GM12878 (cell line): ENCODE measurements around the gene CHAT. TPM values are rescaled to one million over a fixed set of nuclear protein-coding genes. Genes with fewer than 3 reads are reported as not detected.

ENCODE experiments used
- ATAC-seq: fragments of 200-7000 bp; cut with Tn5 transposase; 3 replicates; pipeline ENCODE4 v1.9.1; 2020; ENCODE audit warnings: mild to moderate bottlenecking, moderate library complexity
- BruUV-seq: library from RNA; stranded (reverse); fragments of 400-500 nt; replicated peaks from 2 replicates; lab custom pipeline; 2021; lab: Mats Ljungman, UMichigan
- CTCF ChIA-PET: fragments of 300-600 bp; sonication (Branson Sonifier 250); formaldehyde crosslinking; extraction: SDS; loops from one replicate; lab custom pipeline; 2021; ENCODE audit warnings: inconsistent platforms; lab: Yijun Ruan, JAX
- POLR2A ChIA-PET: fragments of 350-600 bp; formaldehyde crosslinking; extraction: SDS; loops from one replicate; lab custom pipeline; 2021; ENCODE audit warnings: inconsistent platforms; lab: Charles Lee
- RAD21 ChIA-PET: fragments of 300-600 bp; sonication (Branson Sonifier 250); formaldehyde crosslinking; loops from one replicate; lab custom pipeline; 2023; ENCODE audit warnings: antibody characterized with exemption; ENCODE audit not compliant: unreplicated experiment; lab: Charles Lee
- SMC1A ChIA-PET: fragments of 300-600 bp; sonication (Branson Sonifier 250); formaldehyde crosslinking; loops from one replicate; lab custom pipeline; 2023; ENCODE audit not compliant: unreplicated experiment, uncharacterized antibody; lab: Charles Lee
- DNase-seq: peaks from one replicate; pipeline ENCODE4 v3.0.0-alpha.2; 2011; ENCODE audit warnings: low read depth, low spot score
- FAIRE-seq: peaks from 3 replicates; lab custom pipeline; 2011; peaks lifted over from hg19 to GRCh38; lab: Jason Lieb, UNC
- H2AFZ ChIP-seq: 2 replicates; pipeline ENCODE4 v1.6.0; 2011; ENCODE audit warnings: low read depth, low read length, control low read depth; ENCODE audit not compliant: control insufficient read depth
- H3K27ac ChIP-seq: 2 replicates; pipeline ENCODE4 v1.5.1; 2011; ENCODE audit warnings: control low read depth; ENCODE audit not compliant: control insufficient read depth, insufficient read depth
- H3K27me3 ChIP-seq, 2 experiments: replicated peaks in 1 of 2; 2 replicates each; pipeline versions ENCODE4 v1.6.0 to v1.6.1; 2011; ENCODE audit warnings: low read length in 1 of 2; ENCODE audit not compliant: control insufficient read depth in 2 of 2, insufficient read depth in 2 of 2
- H3K36me3 ChIP-seq, 2 experiments: 2 replicates each; pipeline ENCODE4 v1.5.1; 2011; ENCODE audit warnings: low read length in 1 of 2; ENCODE audit not compliant: control insufficient read depth in 2 of 2, insufficient read depth in 2 of 2
- H3K4me1 ChIP-seq: 2 replicates; pipeline ENCODE4 v1.6.1; 2011; ENCODE audit warnings: mild to moderate bottlenecking, low read length, moderate library complexity, mixed read lengths; ENCODE audit not compliant: control insufficient read depth, insufficient read depth
- H3K4me2 ChIP-seq: 2 replicates; pipeline ENCODE4 v1.6.0; 2011; ENCODE audit warnings: control low read depth; ENCODE audit not compliant: control insufficient read depth, insufficient read depth
- H3K4me3 ChIP-seq: fragments of 200-600 bp; sonication (generic); 2 replicates; pipeline ENCODE4 v1.5.1; 2016
- H3K79me2 ChIP-seq: 2 replicates; pipeline ENCODE4 v1.6.0; 2011; ENCODE audit warnings: low read length; ENCODE audit not compliant: control insufficient read depth, insufficient read depth
- H3K9ac ChIP-seq: 2 replicates; pipeline ENCODE4 v1.8.0; 2011; ENCODE audit warnings: low read length, control low read depth, mixed read lengths; ENCODE audit not compliant: control insufficient read depth, insufficient read depth
- H3K9me3 ChIP-seq: replicated peaks from 3 replicates; pipeline ENCODE4 v1.5.1; 2011; ENCODE audit warnings: mild to moderate bottlenecking, low read length; ENCODE audit not compliant: control insufficient read depth, insufficient read depth
- H4K20me1 ChIP-seq: 2 replicates; pipeline ENCODE4 v1.6.0; 2011; ENCODE audit not compliant: control insufficient read depth, insufficient read depth
- BCL3 ChIP-seq: IDR thresholded peaks from 2 replicates; pipeline ENCODE4 v1.6.1; 2011; ENCODE audit warnings: borderline replicate concordance, low read depth, mild to moderate bottlenecking, moderate library complexity, low read length; ENCODE audit not compliant: insufficient read depth, poor library complexity, severe bottlenecking
- DPF2 ChIP-seq: fragments of 450-650 bp; IDR thresholded peaks from 2 replicates; pipeline ENCODE4 v1.6.1; 2017; ENCODE audit warnings: mild to moderate bottlenecking
- EED ChIP-seq: sonication (generic); IDR thresholded peaks from 2 replicates; pipeline ENCODE4 v1.6.1; 2016; ENCODE audit warnings: antibody characterized with exemption, low read depth
- EZH2 ChIP-seq: IDR thresholded peaks from 2 replicates; pipeline ENCODE4 v1.6.1; 2012; ENCODE audit warnings: low read depth, mild to moderate bottlenecking, control low read depth, inconsistent platforms, low read length, borderline replicate concordance; ENCODE audit not compliant: control insufficient read depth
- HCFC1 ChIP-seq: fragments of 150-350 bp; IDR thresholded peaks from 2 replicates; pipeline ENCODE4 v1.6.1; 2014; ENCODE audit warnings: low read length
- HDAC6 ChIP-seq: fragments of 200-600 bp; sonication (generic); IDR thresholded peaks from one replicate; pipeline ENCODE4 v1.8.0; 2017; ENCODE audit warnings: antibody characterized with exemption; ENCODE audit not compliant: unreplicated experiment
- MAX ChIP-seq: IDR thresholded peaks from 2 replicates; pipeline ENCODE4 v1.6.1; 2012; ENCODE audit warnings: low read depth, low read length, improper control_type of control experiment
- MEF2A ChIP-seq: IDR thresholded peaks from 2 replicates; pipeline ENCODE4 v1.6.1; 2011; ENCODE audit warnings: low read depth, mild to moderate bottlenecking, low read length, moderate library complexity; ENCODE audit not compliant: insufficient read depth
- MLLT1 ChIP-seq: fragments of 450-650 bp; IDR thresholded peaks from 2 replicates; pipeline ENCODE4 v1.6.1; 2016; ENCODE audit warnings: mild to moderate bottlenecking
- MYB ChIP-seq: fragments of 150-350 bp; IDR thresholded peaks from 2 replicates; pipeline ENCODE4 v1.6.1; 2014; ENCODE audit warnings: mild to moderate bottlenecking, low read depth, low read length, borderline replicate concordance
- POLR2A ChIP-seq: IDR thresholded peaks from 2 replicates; pipeline ENCODE4 v1.6.1; 2011; ENCODE audit warnings: low read depth, mild to moderate bottlenecking, low read length
- SMAD5 ChIP-seq: IDR thresholded peaks from 2 replicates; pipeline ENCODE4 v1.6.1; 2016; ENCODE audit warnings: antibody characterized with exemption, low read depth
- SMC3 ChIP-seq: IDR thresholded peaks from 2 replicates; pipeline ENCODE4 v1.6.1; 2011; ENCODE audit warnings: low read length, improper control_type of control experiment, borderline replicate concordance
- SUPT20H ChIP-seq: IDR thresholded peaks from 2 replicates; pipeline ENCODE4 v1.6.1; 2011; ENCODE audit warnings: low read depth, mild to moderate bottlenecking, low read length, moderate library complexity, borderline replicate concordance; ENCODE audit not compliant: control insufficient read depth
- ZBTB33 ChIP-seq: fragments of 450-650 bp; IDR thresholded peaks from 2 replicates; pipeline ENCODE4 v1.6.1; 2017; ENCODE audit warnings: mild to moderate bottlenecking
- ZNF217 ChIP-seq: fragments of 450-650 bp; IDR thresholded peaks from 2 replicates; pipeline ENCODE4 v1.6.1; 2017; ENCODE audit warnings: antibody characterized with exemption, mild to moderate bottlenecking
- ZNF24 ChIP-seq: fragments of 450-650 bp; IDR thresholded peaks from 2 replicates; pipeline ENCODE4 v1.6.1; 2017; ENCODE audit warnings: antibody characterized with exemption, mild to moderate bottlenecking
- WGBS: methylation state at CpG from one replicate; pipeline ENCODE4 v1.1.6; 2016; ENCODE audit warnings: low lambda C conversion rate; ENCODE audit not compliant: insufficient replicate concordance, insufficient coverage; ENCODE audit errors: missing lambda C conversion rate; 5-methylcytosine and 5-hydroxymethylcytosine counted together
- in situ Hi-C: fragments of 300-500 bp; cut with MboI; formaldehyde crosslinking; loops from 9 replicates; pipeline ENCODE4 v1.14.3; 2018; ENCODE audit warnings: mixed read lengths
- intact Hi-C: fragments of 100-400 bp; cut with micrococcal nuclease; formaldehyde crosslinking; loops from one replicate; pipeline ENCODE4 v1.14.2; 2022; ENCODE audit not compliant: unreplicated experiment
- polyA plus RNA-seq, 11 experiments: library from polyadenylated mRNA; depleted of rRNA in 4 of 11; unstranded in 6 of 11; stranded (reverse) in 5 of 11; fragments of >200 nt; fragmentation: Nextera tagmentation in 4 of 11; fragmentation: Illumina TruSeq in 1 of 11; extraction: Ambion mirVana in 4 of 11; extraction: Trizol in 1 of 11; gene quantifications; 1 replicate in 1 of 11; 2 replicates in 10 of 11; pipeline versions ENCODE4 v1.2.1 to v1.2.3, GENCODE V29; 2011 to 2016; ENCODE audit warnings: inconsistent platforms in 2 of 11, missing spikeins in 2 of 11, low read depth in 1 of 11
- total RNA-seq, 4 experiments: library from RNA; depleted of rRNA in 3 of 4; stranded (reverse); fragments of >200 nt in 3 of 4; fragmentation: Illumina TruSeq in 1 of 4; extraction: Trizol in 1 of 4; gene quantifications; 2 replicates each; pipeline versions ENCODE4 v1.2.1 to v1.2.3, GENCODE V29; 2013 to 2021

CHAT gene
- total and polyA plus RNA-seq, 10 of the 15 experiments (the other 5 are each of a cell fraction or from before 2014, with no cell fraction given): not detected

GRCh38 chr10:49612513-49613164 lies 1.2 kb upstream of the CHAT start:
- no peak overlapping the region for H3K4me3 ChIP-seq
- H3K9me3 ChIP-seq: peaks cover 4% of the 10 kb centered on the region; the same call in 1 of the 3 replicates
- intact Hi-C loops: no loop called here
- DNase-seq: no peak
- no peak overlapping the region for H3K4me2 ChIP-seq
- H2AFZ ChIP-seq: no peak overlapping the region
- no peak for FAIRE-seq
- no peaks in the 10 kb centered on the region for H4K20me1 ChIP-seq
- no peaks in the 10 kb centered on the region for H3K4me1 ChIP-seq
- in situ Hi-C loops: no loop called here
- H3K36me3 ChIP-seq: no peaks in the 10 kb centered on the region
- ChIA-PET SMC1A (no interaction called here), RAD21 (no interaction called here), CTCF (no interaction called here), POLR2A (no interaction called here)
- BruUV-seq: no TSS peak
- WGBS: 44% methylated on average over 29 of the region's 29 CpGs
- ATAC-seq: no peak
- H3K27ac ChIP-seq: no peak overlapping the region
- H3K27me3 ChIP-seq: peaks cover 19 to 26% of the 10 kb centered on the region in 2 experiments
- no peaks in the 10 kb centered on the region for H3K79me2 ChIP-seq
- no peak overlapping the region for H3K9ac ChIP-seq
- TF ChIP-seq EED: no peak
- no peak for TF ChIP-seq SUPT20H
- TF ChIP-seq HCFC1: no peak
- no peak for TF ChIP-seq POLR2A
- no peak for TF ChIP-seq BCL3
- TF ChIP-seq ZNF24: no peak
- no peak for TF ChIP-seq SMC3
- no peak for TF ChIP-seq MYB
- TF ChIP-seq DPF2: no peak
- no peak for TF ChIP-seq MEF2A
- TF ChIP-seq MAX: no peak
- TF ChIP-seq SMAD5: no peak
- TF ChIP-seq MLLT1: no peak
- no peak for TF ChIP-seq HDAC6
- no peak for TF ChIP-seq ZBTB33
- no peak for TF ChIP-seq ZNF217
- TF ChIP-seq EZH2: no peak
